Posterior cingulate gyrus (tissue), 11 donors: ENCODE data around the gene CD1E.
"Not testable (repeated sequence)": the region's sequence is repeated elsewhere in the genome, so short reads cannot be mapped to it uniquely, and the experiment has no call there.

Experiments used
- DNase-seq, 10 donors: peaks; one replicate each; pipeline versions ENCODE4 v3.0.0 to v3.0.0-alpha.2; 2020 to 2021; ENCODE audit warnings: mixed read lengths in 3 of 10
- intact Hi-C: fragments of 100-400 bp; cut with DNase I; formaldehyde crosslinking; loops from one replicate; pipeline ENCODE4 v1.15.1; 2023

The CD1E gene

GRCh38 chr1:158353303-158354075 is at the start of gene CD1E:
CD1E (plus strand) TSS chr1:158353894; CDS start chr1:158353989, 95 bp downstream.
- intact Hi-C loops: no loop called here

GRCh38 chr1:158310623-158311022 is 43.1 kb upstream of the CD1E start:
- no peak for DNase-seq
- intact Hi-C loops: no loop called here

More at GRCh38 chr1:158353303-158354075, at the start of gene CD1E:
- DNase-seq: no peak

GRCh38 chr1:158311066-158311465 is 42.6 kb upstream of the CD1E start:
- DNase-seq: no peak
- intact Hi-C loops: no loop called here

GRCh38 chr1:158323866-158324265 is 29.8 kb upstream of the CD1E start:
- DNase-seq: no peak
- intact Hi-C loops: no loop called here

- no peak for DNase-seq
- intact Hi-C loops: no loop called here
These were observed 29.3 kb upstream of the CD1E start for GRCh38 chr1:158324395-158324794.

GRCh38 chr1:158327481-158327880 is 26.2 kb upstream of the CD1E start:
- intact Hi-C loops: no loop called here
- DNase-seq: no peak

- intact Hi-C loops: no loop called here
These were observed 25.3 kb upstream of the CD1E start for GRCh38 chr1:158328426-158328825.

GRCh38 chr1:158329300-158329699 is 24.4 kb upstream of the CD1E start:
- intact Hi-C loops: no loop called here
- no peak for DNase-seq

More at GRCh38 chr1:158328426-158328825, 25.3 kb upstream of the CD1E start:
- no peak for DNase-seq

GRCh38 chr1:158329733-158330132 is 24.0 kb upstream of the CD1E start:
- no peak for DNase-seq
- intact Hi-C loops: no loop called here

GRCh38 chr1:158330391-158331105 is 23.1 kb upstream of the CD1E start:
- no peak for DNase-seq
- intact Hi-C loops: no loop called here

- intact Hi-C loops: no loop called here
- no peak for DNase-seq
These were observed 22.6 kb upstream of the CD1E start for GRCh38 chr1:158331106-158331425.

GRCh38 chr1:158331481-158332150 is 22.1 kb upstream of the CD1E start, which contains the start of gene CD1B:
CD1B (minus strand) TSS chr1:158331531; CDS start chr1:158331423, 108 bp downstream.
- intact Hi-C loops: no loop called here
- DNase-seq: no peak

GRCh38 chr1:158333405-158334155 is 20.1 kb upstream of the CD1E start:
- intact Hi-C loops: no loop called here
- DNase-seq: no peak

- intact Hi-C loops: no loop called here
- no peak for DNase-seq
These were observed 19.0 kb upstream of the CD1E start for GRCh38 chr1:158334526-158335212.

- intact Hi-C loops: no loop called here
- DNase-seq: no peak
These were observed 18.5 kb upstream of the CD1E start for GRCh38 chr1:158335213-158335532.

- not testable (repeated sequence) for DNase-seq
These were observed 17.3 kb upstream of the CD1E start for GRCh38 chr1:158336413-158336812.

GRCh38 chr1:158348946-158349345 is 4.7 kb upstream of the CD1E start:
- intact Hi-C loops, DNase-seq: not testable (repeated sequence)

More at GRCh38 chr1:158336413-158336812, 17.3 kb upstream of the CD1E start:
- intact Hi-C loops: not testable (repeated sequence)

GRCh38 chr1:158354255-158354654 is 561 bp downstream of the CD1E start:
- intact Hi-C loops: no loop called here
- DNase-seq: no peak

GRCh38 chr1:158355773-158356285 is 2.1 kb downstream of the CD1E start:
- DNase-seq: peak in 2 of 10 donors; percentile 29 to 76
- intact Hi-C loops: no loop called here

- DNase-seq: no peak
- intact Hi-C loops: no loop called here
These were observed 2.9 kb downstream of the CD1E start for GRCh38 chr1:158356616-158357015.
